Measurements from ENCODE around the gene ALDH3B1. TPM values are rescaled to one million over a fixed set of nuclear protein-coding genes. Genes with fewer than 3 reads are reported as not detected.
"Not testable (repeated sequence)": the region's sequence is repeated elsewhere in the genome, so short reads cannot be mapped to it uniquely, and the experiment has no call there.

The ALDH3B1 gene
- total RNA-seq = 4.7 and 6.5 TPM in 2 replicates
- long read RNA-seq, partial matches to known transcripts = 0 of 3 reads
- long read RNA-seq, other reads (novel, unspliced or antisense) = 1 of 3 reads

GRCh38 chr11:68010090-68011041 lies at the start of gene ALDH3B1:
Gene ALDH3B1, plus strand, starts transcription at chr11:68010327. Its CDS starts 4,971 bp downstream, at chr11:68015298.
- Mint-ChIP-seq H3K27ac (ENCODE audit: unreplicated experiment) (peak within 1 kb of the TSS; percentile 97), H3K9me3 (ENCODE audit: unreplicated experiment) (no peaks in the 10 kb centered on the region), H3K27me3 (ENCODE audit: unreplicated experiment) (no peaks in the 10 kb centered on the region), H3K36me3 (ENCODE audit: unreplicated experiment) (no peaks in the 10 kb centered on the region), H3K4me1 (ENCODE audit: unreplicated experiment) (peaks cover 66% of the 10 kb centered on the region), H3K4me3 (ENCODE audit: unreplicated experiment) (peak within 1 kb of the TSS; percentile 66)
- peak; percentile 96 for DNase-seq (ENCODE audit: extremely low spot score, unreplicated experiment)
- TF ChIP-seq CTCF (IDR thresholded peaks at IDR 0.05) = no peak

GRCh38 chr11:67963217-67963616 lies 46.9 kb upstream of the ALDH3B1 start:
- H3K27me3 Mint-ChIP-seq (ENCODE audit: unreplicated experiment) = peaks cover 49% of the 10 kb centered on the region
- H3K27ac Mint-ChIP-seq (ENCODE audit: unreplicated experiment); H3K4me3 Mint-ChIP-seq (ENCODE audit: unreplicated experiment); H3K36me3 Mint-ChIP-seq (ENCODE audit: unreplicated experiment); DNase-seq (ENCODE audit: extremely low spot score, unreplicated experiment); H3K4me1 Mint-ChIP-seq (ENCODE audit: unreplicated experiment); H3K9me3 Mint-ChIP-seq (ENCODE audit: unreplicated experiment): not testable (repeated sequence)

GRCh38 chr11:67963879-67964278 lies 46.2 kb upstream of the ALDH3B1 start:
- H3K36me3 Mint-ChIP-seq (ENCODE audit: unreplicated experiment); DNase-seq (ENCODE audit: extremely low spot score, unreplicated experiment); H3K4me3 Mint-ChIP-seq (ENCODE audit: unreplicated experiment); H3K9me3 Mint-ChIP-seq (ENCODE audit: unreplicated experiment); H3K4me1 Mint-ChIP-seq (ENCODE audit: unreplicated experiment); H3K27ac Mint-ChIP-seq (ENCODE audit: unreplicated experiment): not testable (repeated sequence)
- peaks cover 48% of the 10 kb centered on the region for H3K27me3 Mint-ChIP-seq (ENCODE audit: unreplicated experiment)

- not testable (repeated sequence) for H3K36me3 Mint-ChIP-seq (ENCODE audit: unreplicated experiment); H3K9me3 Mint-ChIP-seq (ENCODE audit: unreplicated experiment); DNase-seq (ENCODE audit: extremely low spot score, unreplicated experiment); H3K4me3 Mint-ChIP-seq (ENCODE audit: unreplicated experiment); H3K4me1 Mint-ChIP-seq (ENCODE audit: unreplicated experiment); H3K27ac Mint-ChIP-seq (ENCODE audit: unreplicated experiment)
- H3K27me3 Mint-ChIP-seq (ENCODE audit: unreplicated experiment) = peaks cover 45% of the 10 kb centered on the region
Measured at GRCh38 chr11:67964746-67965145, 45.4 kb upstream of the ALDH3B1 start.

- not testable (repeated sequence) for H3K9me3 Mint-ChIP-seq (ENCODE audit: unreplicated experiment); H3K36me3 Mint-ChIP-seq (ENCODE audit: unreplicated experiment); H3K4me1 Mint-ChIP-seq (ENCODE audit: unreplicated experiment); H3K27ac Mint-ChIP-seq (ENCODE audit: unreplicated experiment); H3K4me3 Mint-ChIP-seq (ENCODE audit: unreplicated experiment); DNase-seq (ENCODE audit: extremely low spot score, unreplicated experiment)
- peaks cover 41% of the 10 kb centered on the region for H3K27me3 Mint-ChIP-seq (ENCODE audit: unreplicated experiment)
Measured at GRCh38 chr11:67965830-67966348, 44.2 kb upstream of the ALDH3B1 start.

- not testable (repeated sequence) for H3K9me3 Mint-ChIP-seq (ENCODE audit: unreplicated experiment); H3K27ac Mint-ChIP-seq (ENCODE audit: unreplicated experiment); H3K36me3 Mint-ChIP-seq (ENCODE audit: unreplicated experiment); DNase-seq (ENCODE audit: extremely low spot score, unreplicated experiment); H3K4me3 Mint-ChIP-seq (ENCODE audit: unreplicated experiment); H3K4me1 Mint-ChIP-seq (ENCODE audit: unreplicated experiment)
- H3K27me3 Mint-ChIP-seq (ENCODE audit: unreplicated experiment) = peaks cover 72% of the 10 kb centered on the region
Measured at GRCh38 chr11:67974746-67975145, 35.4 kb upstream of the ALDH3B1 start.

GRCh38 chr11:67978766-67979418 lies 31.2 kb upstream of the ALDH3B1 start:
- not testable (repeated sequence) for DNase-seq (ENCODE audit: extremely low spot score, unreplicated experiment); H3K4me1 Mint-ChIP-seq (ENCODE audit: unreplicated experiment); H3K27ac Mint-ChIP-seq (ENCODE audit: unreplicated experiment); H3K36me3 Mint-ChIP-seq (ENCODE audit: unreplicated experiment); H3K4me3 Mint-ChIP-seq (ENCODE audit: unreplicated experiment); H3K9me3 Mint-ChIP-seq (ENCODE audit: unreplicated experiment)
- H3K27me3 Mint-ChIP-seq (ENCODE audit: unreplicated experiment) = peaks cover 48% of the 10 kb centered on the region

GRCh38 chr11:67981226-67981625 lies 28.9 kb upstream of the ALDH3B1 start:
- not testable (repeated sequence) for H3K27ac Mint-ChIP-seq (ENCODE audit: unreplicated experiment); DNase-seq (ENCODE audit: extremely low spot score, unreplicated experiment); H3K4me1 Mint-ChIP-seq (ENCODE audit: unreplicated experiment); H3K36me3 Mint-ChIP-seq (ENCODE audit: unreplicated experiment); H3K4me3 Mint-ChIP-seq (ENCODE audit: unreplicated experiment); H3K9me3 Mint-ChIP-seq (ENCODE audit: unreplicated experiment)
- H3K27me3 Mint-ChIP-seq (ENCODE audit: unreplicated experiment) = peaks cover 31% of the 10 kb centered on the region

- not testable (repeated sequence) for H3K36me3 Mint-ChIP-seq (ENCODE audit: unreplicated experiment); DNase-seq (ENCODE audit: extremely low spot score, unreplicated experiment); H3K9me3 Mint-ChIP-seq (ENCODE audit: unreplicated experiment); H3K27ac Mint-ChIP-seq (ENCODE audit: unreplicated experiment); H3K4me1 Mint-ChIP-seq (ENCODE audit: unreplicated experiment); H3K4me3 Mint-ChIP-seq (ENCODE audit: unreplicated experiment)
- H3K27me3 Mint-ChIP-seq (ENCODE audit: unreplicated experiment) = peaks cover 25% of the 10 kb centered on the region
Measured at GRCh38 chr11:67982255-67982857, 27.8 kb upstream of the ALDH3B1 start.

All from osteocyte (in vitro differentiated cells).